HL-60/S4 treated with retinoic acid at 250 ng/mL for 4 days and 3 days (cell line): Measurements from ENCODE around the gene CCDC107.
"Not testable (repeated sequence)": the region's sequence is repeated elsewhere in the genome, so short reads cannot be mapped to it uniquely, and the experiment has no call there.

Source experiments
- in situ Hi-C: fragments of 300-500 bp; cut with MboI; formaldehyde crosslinking; loops from 2 replicates; pipeline ENCODE4 v1.7.0; 2022; ENCODE audit warnings: low sequenced_read_pairs

The CCDC107 gene

DNA sequence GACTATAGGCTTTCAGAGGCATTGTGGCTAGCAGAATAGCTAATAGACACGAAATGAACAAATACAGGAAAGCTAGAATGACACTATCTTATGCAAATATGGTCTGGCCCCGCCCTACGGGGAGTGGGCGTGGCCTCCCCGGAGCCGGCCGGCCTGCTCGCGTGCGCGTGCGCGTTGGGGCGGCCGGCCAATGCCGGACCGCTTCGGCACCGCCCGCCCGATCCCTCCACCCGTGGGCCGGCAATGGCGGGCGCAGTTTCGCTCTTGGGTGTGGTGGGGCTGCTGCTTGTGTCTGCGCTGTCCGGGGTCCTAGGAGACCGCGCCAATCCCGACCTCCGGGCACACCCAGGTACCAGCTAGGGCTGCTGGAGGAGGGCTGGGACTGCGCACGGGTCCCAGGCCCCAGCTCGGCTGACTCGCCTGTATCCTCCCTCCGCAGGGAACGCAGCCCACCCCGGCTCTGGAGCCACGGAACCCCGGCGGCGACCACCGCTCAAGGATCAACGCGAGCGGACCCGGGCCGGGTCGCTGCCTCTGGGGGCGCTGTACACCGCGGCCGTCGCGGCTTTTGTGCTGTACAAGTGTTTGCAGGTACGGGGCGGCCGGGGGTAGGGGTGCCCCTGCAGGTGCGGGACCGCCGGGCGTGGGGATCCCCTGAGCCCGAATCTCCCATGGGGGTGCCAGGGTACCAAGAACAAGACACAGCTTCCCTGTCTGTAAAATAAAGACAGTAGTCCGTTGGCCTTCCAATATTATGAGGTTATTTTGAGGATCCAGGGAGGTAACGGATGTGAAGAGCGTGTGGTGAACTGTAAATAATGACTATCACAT, at the start of gene CCDC107:
TSS of gene CCDC107 (plus strand) at position 156 of the 831 bp plus-strand sequence. CDS start at position 244, 88 bp downstream.
- in situ Hi-C loops, result no loop called here

- in situ Hi-C loops, result no loop called here
Observed at GRCh38 chr9:35609001-35609819, 48.9 kb upstream of the CCDC107 start.

GRCh38 chr9:35609820-35610163, 48.3 kb upstream of the CCDC107 start:
- in situ Hi-C loops, result no loop called here

DNA sequence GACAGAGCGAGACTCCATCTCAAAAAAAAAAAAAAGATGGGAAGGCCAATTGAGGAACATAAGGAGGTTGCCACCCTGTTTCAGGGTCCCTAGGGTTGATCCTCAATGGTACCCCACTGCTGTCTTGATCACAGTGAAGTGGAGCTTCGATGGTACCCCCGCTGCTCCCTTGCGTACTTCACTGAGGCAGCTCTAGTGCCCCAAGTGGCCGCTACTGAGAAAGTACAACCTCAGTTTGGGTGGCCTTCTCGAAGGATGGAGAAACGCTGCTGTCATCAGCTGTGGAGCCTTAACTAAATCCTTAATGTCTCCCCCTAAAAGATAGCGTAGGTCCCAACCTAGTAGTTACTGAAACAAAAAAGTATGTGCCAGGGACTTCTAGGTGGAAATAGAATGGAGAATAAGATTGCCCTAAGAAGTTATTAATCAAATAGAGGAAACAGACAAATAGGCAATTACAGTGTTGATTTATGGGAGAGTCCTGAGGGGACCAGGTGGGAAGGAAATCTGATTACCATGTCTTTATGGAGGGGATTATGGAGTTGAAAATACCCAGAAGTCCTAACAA, 46.8 kb upstream of the CCDC107 start:
- in situ Hi-C loops, result no loop called here

GRCh38 chr9:35612066-35612465, 46.0 kb upstream of the CCDC107 start:
- in situ Hi-C loops, result not testable (repeated sequence)

- in situ Hi-C loops, result no loop called here
Observed at GRCh38 chr9:35612843-35613242, 45.2 kb upstream of the CCDC107 start.

DNA sequence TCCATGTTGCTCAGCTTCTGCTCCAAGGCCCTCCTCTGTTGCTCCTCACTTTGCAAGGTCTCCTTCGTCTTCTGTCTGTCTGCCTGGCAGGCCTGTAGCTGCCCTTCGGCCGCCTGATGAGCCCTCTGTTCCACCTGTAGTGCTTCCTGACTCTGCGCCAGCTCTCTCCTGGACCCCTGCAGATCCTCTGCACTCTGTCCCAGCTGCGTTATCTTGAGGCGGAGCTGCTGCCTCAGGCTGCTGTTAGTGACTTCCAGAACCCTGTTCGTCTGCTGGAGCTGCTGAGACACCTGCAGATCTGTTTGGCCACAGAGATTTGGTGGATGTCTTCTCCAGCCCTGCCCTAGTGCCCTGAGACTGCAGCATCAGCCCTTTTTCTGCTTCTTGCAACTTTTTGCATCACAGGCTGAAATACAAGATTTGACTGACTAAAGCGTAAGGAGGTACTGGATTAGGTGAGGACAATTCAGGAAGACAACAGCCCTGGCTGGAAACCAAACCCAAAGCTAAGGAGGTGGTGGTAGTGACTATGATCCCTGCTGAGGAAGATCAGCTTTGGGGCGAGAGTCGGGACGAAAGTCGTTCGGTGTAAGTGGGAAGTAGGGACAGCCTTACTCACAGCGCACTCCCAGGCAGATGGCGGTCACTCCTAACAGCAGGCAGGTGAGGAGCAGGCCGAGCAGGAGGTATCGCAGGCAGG, 42.0 kb upstream of the CCDC107 start:
- in situ Hi-C loops, result no loop called here

GRCh38 chr9:35616681-35617459, 41.2 kb upstream of the CCDC107 start:
- in situ Hi-C loops, result no loop called here

- in situ Hi-C loops, result no loop called here
Observed at GRCh38 chr9:35617548-35617947, 40.5 kb upstream of the CCDC107 start.

DNA sequence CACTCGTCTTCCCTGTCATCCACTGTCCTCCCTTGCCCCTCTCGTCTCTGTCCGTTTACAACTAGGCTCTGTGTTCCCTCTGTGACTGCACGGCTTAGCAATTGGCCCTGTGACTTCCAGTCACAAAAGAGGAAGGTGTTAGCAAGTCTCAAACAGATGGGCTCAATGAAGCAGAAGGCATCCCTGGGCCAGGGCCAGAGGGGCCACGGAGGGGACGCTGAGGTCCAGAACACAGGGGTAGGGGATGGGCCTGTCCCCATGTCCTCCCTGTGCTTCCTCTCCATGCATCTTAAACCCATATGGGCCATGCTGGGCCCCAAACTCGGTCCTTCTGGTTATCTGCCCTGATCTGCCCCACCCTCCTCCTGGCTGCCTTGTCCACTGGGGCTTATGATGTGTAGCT, 39.8 kb upstream of the CCDC107 start, which contains the start of gene CD72:
TSS of gene CD72 (minus strand) at position 89 of the 403 bp plus-strand sequence. CDS start 110 bp downstream, outside the sequence.
- in situ Hi-C loops, result no loop called here

DNA sequence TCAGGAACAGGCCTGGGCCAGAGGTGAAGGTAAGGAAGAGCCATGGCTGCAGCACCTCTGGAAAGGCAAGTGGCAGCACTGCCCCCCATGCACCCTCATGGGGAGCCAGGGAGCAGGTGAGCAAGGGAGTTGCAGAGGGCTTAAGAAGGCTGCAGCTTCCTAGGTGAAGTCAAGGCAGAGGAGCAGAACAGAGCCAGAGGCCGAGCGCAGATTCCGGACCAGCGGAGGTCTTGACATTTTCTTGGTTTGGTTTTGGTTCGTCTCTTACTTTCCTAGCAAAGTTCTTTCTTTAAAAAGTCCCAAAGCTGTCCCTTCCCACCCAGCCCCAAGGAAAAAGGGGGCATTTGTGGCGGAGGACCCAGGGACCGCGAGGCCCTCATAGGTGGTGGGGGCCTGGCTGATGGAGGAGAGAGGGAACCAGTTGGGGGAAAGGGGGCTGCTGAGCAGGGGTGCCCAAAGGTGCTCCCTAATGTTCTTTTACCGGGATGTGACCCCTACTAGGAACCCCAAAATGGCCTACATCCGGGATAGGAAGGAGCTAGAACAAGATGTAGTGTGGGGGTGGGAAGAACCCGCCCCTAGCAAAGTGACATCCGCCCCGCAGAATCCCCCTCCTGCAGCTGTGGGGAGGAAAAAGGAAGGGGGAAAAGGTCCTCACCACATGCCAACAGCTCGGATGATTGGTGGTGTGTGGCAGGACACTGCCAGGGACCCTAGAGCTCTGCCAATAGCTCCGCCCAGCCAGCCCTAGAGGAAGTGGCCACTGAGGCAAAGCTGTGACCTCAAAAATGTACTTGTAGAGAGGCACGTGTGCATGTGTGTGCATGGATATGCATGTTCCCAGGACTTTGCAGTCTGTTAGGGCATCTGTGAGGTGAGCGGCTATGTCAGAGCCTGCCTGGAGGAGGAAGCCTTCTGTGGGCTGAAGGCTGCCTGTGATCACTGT, 39.0 kb upstream of the CCDC107 start:
- in situ Hi-C loops, result no loop called here

DNA sequence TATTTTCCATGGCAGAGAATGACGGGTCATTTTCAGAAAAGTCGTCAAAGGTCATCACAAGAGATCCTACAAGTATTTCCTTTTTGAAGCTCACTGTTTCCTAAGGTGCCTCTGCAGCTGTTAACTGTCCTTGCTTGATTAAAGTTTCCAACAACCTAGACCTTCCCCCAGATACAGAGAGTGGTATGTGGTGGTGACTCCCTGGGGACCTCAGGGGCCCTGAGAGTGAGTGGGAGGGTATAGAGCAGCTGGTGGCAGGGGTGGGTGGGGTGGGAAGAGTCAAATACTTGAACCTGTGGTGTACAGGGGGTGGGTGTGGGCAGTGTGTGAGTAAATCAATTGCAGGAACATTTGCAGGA, 38.3 kb upstream of the CCDC107 start:
- in situ Hi-C loops, result no loop called here

GRCh38 chr9:35627575-35627974, 30.5 kb upstream of the CCDC107 start:
- in situ Hi-C loops, result no loop called here

GRCh38 chr9:35628389-35628991, 29.6 kb upstream of the CCDC107 start:
- in situ Hi-C loops, result no loop called here

GRCh38 chr9:35629597-35629996, 28.5 kb upstream of the CCDC107 start:
- in situ Hi-C loops, result no loop called here

DNA sequence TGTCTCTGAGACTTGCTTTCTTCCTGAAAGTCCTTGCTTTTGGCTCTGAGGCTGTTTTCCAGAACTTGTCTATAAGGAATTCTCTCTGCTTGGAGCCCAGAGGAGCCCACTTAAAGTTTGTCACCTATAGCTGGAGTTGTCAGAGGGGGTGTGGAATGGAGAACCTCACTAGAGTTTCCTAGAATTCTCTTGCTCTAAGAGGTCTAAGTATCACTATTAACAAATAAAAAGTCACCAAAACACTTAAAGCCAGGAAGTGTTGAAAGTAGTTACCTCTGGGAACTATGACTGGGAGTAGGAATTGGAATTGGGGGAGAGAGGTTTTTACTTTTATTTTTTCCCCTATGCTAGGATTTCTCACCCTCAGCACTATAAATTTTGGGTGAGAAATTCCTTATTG, 22.4 kb upstream of the CCDC107 start:
- in situ Hi-C loops, result no loop called here

DNA sequence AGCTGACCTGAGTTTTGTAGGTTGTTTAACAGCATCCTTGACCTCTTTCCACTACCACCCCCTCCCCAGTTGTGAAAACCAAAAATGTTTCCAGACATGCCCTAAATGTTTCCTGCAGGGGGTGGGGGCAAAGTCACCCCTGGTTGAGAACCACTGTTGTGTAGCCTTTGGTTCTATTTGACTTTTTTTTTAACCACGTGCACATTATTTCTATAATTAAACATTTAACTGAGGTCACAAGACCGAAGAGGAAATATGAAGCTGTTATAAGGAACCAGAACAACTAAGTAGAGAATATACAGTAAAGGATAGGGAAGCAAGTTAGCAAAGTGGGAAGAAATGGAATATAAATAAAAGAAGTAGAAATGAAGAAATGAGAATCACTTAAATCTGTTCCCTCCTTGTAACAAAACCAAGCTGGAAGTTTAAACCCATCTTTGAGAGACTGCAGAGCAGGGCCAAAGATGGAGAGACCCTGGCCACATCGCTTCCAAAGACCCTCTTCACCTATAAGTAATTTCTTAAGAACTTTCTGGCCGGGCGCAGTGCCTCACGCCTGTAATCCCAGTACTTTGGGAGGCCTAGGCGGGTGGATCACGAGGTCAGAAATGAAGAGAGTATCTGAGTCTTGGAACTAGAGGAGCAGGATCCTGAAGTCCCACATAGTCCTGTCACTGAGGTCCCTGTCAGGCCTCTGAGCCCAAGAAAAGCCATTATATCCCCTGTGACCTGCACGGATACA, 21.8 kb upstream of the CCDC107 start:
- in situ Hi-C loops, result no loop called here

- in situ Hi-C loops, result not testable (repeated sequence)
Observed at GRCh38 chr9:35636877-35637246, 21.2 kb upstream of the CCDC107 start.
